WTC11 (cell line): ENCODE measurements around the gene ZCCHC4.

Source experiments
- ATF1 ChIP-seq: sonication (generic); formaldehyde crosslinking; IDR thresholded peaks from 2 replicates; pipeline ENCODE4 v1.8.1; 2023; ENCODE audit warnings: mild to moderate bottlenecking, moderate library complexity, missing genetic modification reagents
- JUN ChIP-seq: sonication (generic); formaldehyde crosslinking; IDR thresholded peaks from 2 replicates; pipeline ENCODE4 v1.8.0; 2023; ENCODE audit warnings: mild to moderate bottlenecking, missing genetic modification reagents
- KAT7 ChIP-seq: sonication (generic); formaldehyde crosslinking; IDR thresholded peaks from 2 replicates; pipeline ENCODE4 v1.8.1; 2023; ENCODE audit warnings: missing genetic modification reagents, mild to moderate bottlenecking, borderline replicate concordance
- MXD4 ChIP-seq: fragments of 250-450 bp; sonication (Bioruptor Pico); IDR thresholded peaks from 2 replicates; pipeline ENCODE4 v1.8.0; 2021; ENCODE audit warnings: mild to moderate bottlenecking, moderate library complexity, borderline replicate concordance
- NFYB ChIP-seq: sonication (generic); formaldehyde crosslinking; conservative IDR thresholded peaks from 2 replicates; pipeline ENCODE4 v1.8.0; 2022; ENCODE audit warnings: low read depth, missing genetic modification reagents
- NR2C2 ChIP-seq: sonication (generic); formaldehyde crosslinking; IDR thresholded peaks from 2 replicates; pipeline ENCODE4 v1.8.0; 2022; ENCODE audit warnings: mild to moderate bottlenecking, missing genetic modification reagents
- SMAD3 ChIP-seq: sonication (generic); formaldehyde crosslinking; IDR thresholded peaks from 2 replicates; pipeline ENCODE4 v1.8.0; 2022; ENCODE audit warnings: missing genetic modification reagents, mild to moderate bottlenecking, borderline replicate concordance
- SMAD4 ChIP-seq: sonication (generic); formaldehyde crosslinking; IDR thresholded peaks from 2 replicates; pipeline ENCODE4 v1.8.0; 2022; ENCODE audit warnings: mild to moderate bottlenecking, missing genetic modification reagents
- ZNF138 ChIP-seq: sonication (generic); formaldehyde crosslinking; conservative IDR thresholded peaks from 2 replicates; pipeline ENCODE4 v1.8.1; 2022; ENCODE audit warnings: mild to moderate bottlenecking, moderate library complexity, missing genetic modification reagents
- TF ChIP-seq, protein P1 (sequence below): fragments of 200-600 bp; IDR thresholded peaks from 2 replicates; pipeline ENCODE4 v1.8.0; 2022; ENCODE audit warnings: antibody characterized with exemption
- TF ChIP-seq, protein P2 (sequence below): sonication (generic); formaldehyde crosslinking; IDR thresholded peaks from 2 replicates; pipeline ENCODE4 v1.8.0; 2022; ENCODE audit warnings: mild to moderate bottlenecking, missing genetic modification reagents
- TF ChIP-seq, protein P3 (sequence below): sonication (generic); formaldehyde crosslinking; IDR thresholded peaks from 2 replicates; pipeline ENCODE4 v1.8.0; 2023; ENCODE audit warnings: missing genetic modification reagents
- TF ChIP-seq, protein P4 (sequence below): fragments of 250-450 bp; sonication (Bioruptor Pico); IDR thresholded peaks from 2 replicates; pipeline ENCODE4 v1.8.0; 2021; ENCODE audit warnings: mild to moderate bottlenecking
- TF ChIP-seq, protein P5 (sequence below): sonication (generic); formaldehyde crosslinking; IDR thresholded peaks from 2 replicates; pipeline ENCODE4 v1.8.1; 2023; ENCODE audit warnings: mild to moderate bottlenecking, missing genetic modification reagents, borderline replicate concordance

DNA sequence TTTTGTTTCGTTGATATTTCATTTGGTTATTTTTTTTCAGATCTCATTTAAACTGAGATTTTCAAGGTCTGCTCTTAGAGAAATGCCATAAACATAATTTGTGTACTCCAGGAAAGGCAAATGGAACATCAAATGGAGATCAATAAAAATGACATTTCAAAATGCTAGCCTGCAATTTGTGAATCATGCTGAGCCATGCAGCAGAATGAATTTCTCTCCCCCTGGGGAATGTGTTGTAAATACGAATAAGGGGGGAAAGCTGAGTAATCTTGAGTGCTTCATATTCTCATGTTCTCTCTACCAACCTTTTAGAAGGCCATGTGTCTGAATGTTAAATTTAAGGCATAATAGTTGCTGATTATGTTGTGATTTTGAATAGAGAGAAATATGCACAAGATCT is 7.8 kb downstream of the ZCCHC4 start:
- no peak for TF ChIP-seq ATF1 (CRISPR knock-in tag)
- TF ChIP-seq, protein P1, sequence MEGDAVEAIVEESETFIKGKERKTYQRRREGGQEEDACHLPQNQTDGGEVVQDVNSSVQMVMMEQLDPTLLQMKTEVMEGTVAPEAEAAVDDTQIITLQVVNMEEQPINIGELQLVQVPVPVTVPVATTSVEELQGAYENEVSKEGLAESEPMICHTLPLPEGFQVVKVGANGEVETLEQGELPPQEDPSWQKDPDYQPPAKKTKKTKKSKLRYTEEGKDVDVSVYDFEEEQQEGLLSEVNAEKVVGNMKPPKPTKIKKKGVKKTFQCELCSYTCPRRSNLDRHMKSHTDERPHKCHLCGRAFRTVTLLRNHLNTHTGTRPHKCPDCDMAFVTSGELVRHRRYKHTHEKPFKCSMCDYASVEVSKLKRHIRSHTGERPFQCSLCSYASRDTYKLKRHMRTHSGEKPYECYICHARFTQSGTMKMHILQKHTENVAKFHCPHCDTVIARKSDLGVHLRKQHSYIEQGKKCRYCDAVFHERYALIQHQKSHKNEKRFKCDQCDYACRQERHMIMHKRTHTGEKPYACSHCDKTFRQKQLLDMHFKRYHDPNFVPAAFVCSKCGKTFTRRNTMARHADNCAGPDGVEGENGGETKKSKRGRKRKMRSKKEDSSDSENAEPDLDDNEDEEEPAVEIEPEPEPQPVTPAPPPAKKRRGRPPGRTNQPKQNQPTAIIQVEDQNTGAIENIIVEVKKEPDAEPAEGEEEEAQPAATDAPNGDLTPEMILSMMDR = no peak
- TF ChIP-seq, protein P2, sequence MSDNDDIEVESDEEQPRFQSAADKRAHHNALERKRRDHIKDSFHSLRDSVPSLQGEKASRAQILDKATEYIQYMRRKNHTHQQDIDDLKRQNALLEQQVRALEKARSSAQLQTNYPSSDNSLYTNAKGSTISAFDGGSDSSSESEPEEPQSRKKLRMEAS (CRISPR knock-in tag) = no peak
- no peak for TF ChIP-seq NFYB (CRISPR knock-in tag)
- no peak for TF ChIP-seq JUN (CRISPR knock-in tag)
- no peak for TF ChIP-seq SMAD4
- TF ChIP-seq KAT7 (CRISPR knock-in tag) = no peak
- TF ChIP-seq NR2C2 (CRISPR knock-in tag) = no peak
- TF ChIP-seq, protein P3, sequence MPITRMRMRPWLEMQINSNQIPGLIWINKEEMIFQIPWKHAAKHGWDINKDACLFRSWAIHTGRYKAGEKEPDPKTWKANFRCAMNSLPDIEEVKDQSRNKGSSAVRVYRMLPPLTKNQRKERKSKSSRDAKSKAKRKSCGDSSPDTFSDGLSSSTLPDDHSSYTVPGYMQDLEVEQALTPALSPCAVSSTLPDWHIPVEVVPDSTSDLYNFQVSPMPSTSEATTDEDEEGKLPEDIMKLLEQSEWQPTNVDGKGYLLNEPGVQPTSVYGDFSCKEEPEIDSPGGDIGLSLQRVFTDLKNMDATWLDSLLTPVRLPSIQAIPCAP (CRISPR knock-in tag) = no peak
- TF ChIP-seq, protein P4, sequence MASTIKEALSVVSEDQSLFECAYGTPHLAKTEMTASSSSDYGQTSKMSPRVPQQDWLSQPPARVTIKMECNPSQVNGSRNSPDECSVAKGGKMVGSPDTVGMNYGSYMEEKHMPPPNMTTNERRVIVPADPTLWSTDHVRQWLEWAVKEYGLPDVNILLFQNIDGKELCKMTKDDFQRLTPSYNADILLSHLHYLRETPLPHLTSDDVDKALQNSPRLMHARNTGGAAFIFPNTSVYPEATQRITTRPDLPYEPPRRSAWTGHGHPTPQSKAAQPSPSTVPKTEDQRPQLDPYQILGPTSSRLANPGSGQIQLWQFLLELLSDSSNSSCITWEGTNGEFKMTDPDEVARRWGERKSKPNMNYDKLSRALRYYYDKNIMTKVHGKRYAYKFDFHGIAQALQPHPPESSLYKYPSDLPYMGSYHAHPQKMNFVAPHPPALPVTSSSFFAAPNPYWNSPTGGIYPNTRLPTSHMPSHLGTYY (CRISPR knock-in tag) = no peak
- TF ChIP-seq, protein P5, sequence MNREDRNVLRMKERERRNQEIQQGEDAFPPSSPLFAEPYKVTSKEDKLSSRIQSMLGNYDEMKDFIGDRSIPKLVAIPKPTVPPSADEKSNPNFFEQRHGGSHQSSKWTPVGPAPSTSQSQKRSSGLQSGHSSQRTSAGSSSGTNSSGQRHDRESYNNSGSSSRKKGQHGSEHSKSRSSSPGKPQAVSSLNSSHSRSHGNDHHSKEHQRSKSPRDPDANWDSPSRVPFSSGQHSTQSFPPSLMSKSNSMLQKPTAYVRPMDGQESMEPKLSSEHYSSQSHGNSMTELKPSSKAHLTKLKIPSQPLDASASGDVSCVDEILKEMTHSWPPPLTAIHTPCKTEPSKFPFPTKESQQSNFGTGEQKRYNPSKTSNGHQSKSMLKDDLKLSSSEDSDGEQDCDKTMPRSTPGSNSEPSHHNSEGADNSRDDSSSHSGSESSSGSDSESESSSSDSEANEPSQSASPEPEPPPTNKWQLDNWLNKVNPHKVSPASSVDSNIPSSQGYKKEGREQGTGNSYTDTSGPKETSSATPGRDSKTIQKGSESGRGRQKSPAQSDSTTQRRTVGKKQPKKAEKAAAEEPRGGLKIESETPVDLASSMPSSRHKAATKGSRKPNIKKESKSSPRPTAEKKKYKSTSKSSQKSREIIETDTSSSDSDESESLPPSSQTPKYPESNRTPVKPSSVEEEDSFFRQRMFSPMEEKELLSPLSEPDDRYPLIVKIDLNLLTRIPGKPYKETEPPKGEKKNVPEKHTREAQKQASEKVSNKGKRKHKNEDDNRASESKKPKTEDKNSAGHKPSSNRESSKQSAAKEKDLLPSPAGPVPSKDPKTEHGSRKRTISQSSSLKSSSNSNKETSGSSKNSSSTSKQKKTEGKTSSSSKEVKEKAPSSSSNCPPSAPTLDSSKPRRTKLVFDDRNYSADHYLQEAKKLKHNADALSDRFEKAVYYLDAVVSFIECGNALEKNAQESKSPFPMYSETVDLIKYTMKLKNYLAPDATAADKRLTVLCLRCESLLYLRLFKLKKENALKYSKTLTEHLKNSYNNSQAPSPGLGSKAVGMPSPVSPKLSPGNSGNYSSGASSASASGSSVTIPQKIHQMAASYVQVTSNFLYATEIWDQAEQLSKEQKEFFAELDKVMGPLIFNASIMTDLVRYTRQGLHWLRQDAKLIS (CRISPR knock-in tag) = no peak
- TF ChIP-seq ZNF138 (CRISPR knock-in tag) = no peak
- no peak for TF ChIP-seq MXD4 (CRISPR knock-in tag)
- TF ChIP-seq SMAD3 (CRISPR knock-in tag) = no peak
